SK-N-MC (cell line): ENCODE data around the gene ARHGAP35.

Source experiments
- DNase-seq: peaks from one replicate; pipeline ENCODE4 v3.0.0-alpha.2; 2011; ENCODE audit warnings: low read depth, low spot score
- H3K27ac ChIP-seq: fragments of 200-600 bp; sonication (generic); 2 replicates; pipeline ENCODE4 v1.5.1; 2016; ENCODE audit warnings: mixed run types
- H3K36me3 ChIP-seq: fragments of 200-600 bp; sonication (generic); 2 replicates; pipeline ENCODE4 v1.6.1; 2017; ENCODE audit warnings: antibody characterized with exemption, low read length, mixed read lengths; ENCODE audit not compliant: insufficient read depth
- H3K4me3 ChIP-seq: fragments of 200-600 bp; sonication (generic); 2 replicates; pipeline ENCODE4 v1.5.1; 2016
- H3K9ac ChIP-seq: fragments of 200-600 bp; sonication (generic); 2 replicates; pipeline ENCODE4 v1.8.0; 2017; ENCODE audit warnings: mixed run types, mixed read lengths; ENCODE audit not compliant: insufficient read length
- H3K9me3 ChIP-seq: fragments of 200-600 bp; sonication (generic); 2 replicates; pipeline ENCODE4 v1.6.1; 2017; ENCODE audit warnings: low read depth, mild to moderate bottlenecking, antibody characterized with exemption, low read length, moderate library complexity, mixed read lengths
- EZH2 ChIP-seq: fragments of 200-600 bp; sonication (generic); IDR thresholded peaks from one replicate; pipeline ENCODE4 v1.6.1; 2017; ENCODE audit warnings: antibody characterized with exemption
- FOXP2 ChIP-seq: optimal IDR thresholded peaks from 2 replicates; pipeline ENCODE3; 2011; ENCODE audit warnings: mild to moderate bottlenecking, moderate library complexity; ENCODE audit not compliant: insufficient read depth; ENCODE audit errors: extremely low read length, control extremely low read depth
- POLR2AphosphoS5 ChIP-seq: IDR thresholded peaks from 2 replicates; pipeline ENCODE4 v1.6.1; 2012; ENCODE audit warnings: mild to moderate bottlenecking, low read depth, low read length, borderline replicate concordance

The ARHGAP35 gene

DNA sequence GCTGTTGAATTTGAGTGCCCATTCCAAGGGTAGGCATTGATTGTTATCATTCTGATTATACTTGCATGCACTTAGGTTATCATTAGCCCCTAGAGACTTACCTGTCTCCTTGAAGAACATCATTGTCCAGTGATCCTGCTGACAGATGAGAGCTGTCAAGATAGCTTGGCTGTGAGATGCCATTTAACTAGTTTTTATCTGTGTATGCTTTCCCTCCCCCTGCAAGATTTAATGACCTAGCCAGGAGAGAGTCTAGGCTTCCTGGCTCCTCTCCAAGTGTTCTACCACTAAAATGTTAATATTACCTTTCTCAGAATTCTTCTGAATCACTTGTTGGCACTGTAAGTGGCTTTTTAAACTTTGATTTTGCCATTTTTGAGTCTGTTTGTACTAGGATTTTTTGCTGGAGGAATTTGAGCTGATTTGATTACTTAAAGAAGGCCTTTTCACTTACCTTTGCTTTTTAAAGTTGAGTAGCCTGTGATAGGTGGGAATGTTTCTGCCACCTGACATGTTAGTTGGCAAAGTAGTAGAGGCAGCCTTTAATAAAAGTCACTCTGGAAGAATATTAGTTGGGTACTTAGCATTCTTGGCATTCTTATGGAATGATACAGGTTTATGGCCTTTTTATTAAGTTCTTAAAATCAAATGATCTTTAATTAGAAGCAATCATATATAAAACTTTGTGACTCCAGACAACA, 41.1 kb downstream of the ARHGAP35 start:
- H3K27ac ChIP-seq: peak overlapping the region; percentile 74
- H3K4me3 ChIP-seq: peak overlapping the region; percentile 16; the same call in 1 of the 2 replicates
- no peak overlapping the region for H3K9ac ChIP-seq

DNA sequence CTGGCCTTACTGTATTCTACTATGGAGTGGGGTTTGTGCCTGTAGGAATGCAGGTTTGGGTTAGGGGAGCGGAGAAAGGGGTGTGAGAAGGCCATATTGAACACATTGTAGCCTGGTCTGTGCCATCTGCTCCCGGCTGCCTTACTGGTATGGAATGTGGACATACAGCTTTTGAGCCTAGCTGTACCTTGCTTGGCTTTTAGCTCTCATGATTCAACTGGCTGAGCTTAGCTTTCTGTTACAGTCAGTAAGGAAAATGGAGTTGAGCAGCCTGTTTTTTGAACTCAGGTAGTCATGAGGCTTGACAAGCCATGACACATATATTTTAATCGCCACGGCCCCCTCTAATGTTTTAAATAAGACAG, 41.6 kb downstream of the ARHGAP35 start:
- Histone ChIP-seq H3K36me3 (no peaks in the 10 kb centered on the region), H3K9me3 (no peaks in the 10 kb centered on the region), H3K27ac (peak overlapping the region; percentile 74), H3K4me3 (no peak overlapping the region), H3K9ac (peak overlapping the region; percentile 37)
- TF ChIP-seq POLR2AphosphoS5 (no peak), FOXP2 (no peak), EZH2 (no peak)
- no peak for DNase-seq

More for the DNA sequence above, 41.1 kb downstream of the ARHGAP35 start:
- no peak for DNase-seq
- Histone ChIP-seq H3K9me3 (no peaks in the 10 kb centered on the region), H3K36me3 (no peaks in the 10 kb centered on the region)
- TF ChIP-seq FOXP2 (no peak), POLR2AphosphoS5 (no peak), EZH2 (no peak)

DNA sequence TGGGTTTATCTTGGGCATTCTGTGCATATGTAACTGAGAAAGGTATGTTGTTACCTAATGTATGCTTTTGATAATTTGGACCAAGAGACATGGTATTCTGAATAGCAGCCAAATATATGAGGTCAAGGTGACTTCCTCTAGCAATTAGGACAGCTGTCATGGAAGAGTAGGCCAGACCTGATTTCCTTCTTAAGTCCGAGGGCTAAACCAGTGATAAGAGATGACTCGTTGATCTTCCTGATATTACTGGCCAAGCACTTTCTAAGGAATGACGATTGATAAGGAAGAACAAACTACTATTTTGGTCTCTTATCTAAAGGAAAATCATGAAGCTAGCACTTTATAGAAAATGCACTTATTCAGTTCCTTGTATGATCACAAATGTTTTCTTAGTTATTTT, 42.7 kb downstream of the ARHGAP35 start:
- no peak overlapping the region for H3K9ac ChIP-seq
- peak overlapping the region; percentile 74; the same call in 1 of the 2 replicates for H3K27ac ChIP-seq
- DNase-seq: no peak
- H3K4me3 ChIP-seq: no peak overlapping the region
- no peaks in the 10 kb centered on the region for H3K36me3 ChIP-seq
- no peaks in the 10 kb centered on the region for H3K9me3 ChIP-seq
- TF ChIP-seq POLR2AphosphoS5: no peak
- TF ChIP-seq EZH2: no peak
- TF ChIP-seq FOXP2: no peak

DNA sequence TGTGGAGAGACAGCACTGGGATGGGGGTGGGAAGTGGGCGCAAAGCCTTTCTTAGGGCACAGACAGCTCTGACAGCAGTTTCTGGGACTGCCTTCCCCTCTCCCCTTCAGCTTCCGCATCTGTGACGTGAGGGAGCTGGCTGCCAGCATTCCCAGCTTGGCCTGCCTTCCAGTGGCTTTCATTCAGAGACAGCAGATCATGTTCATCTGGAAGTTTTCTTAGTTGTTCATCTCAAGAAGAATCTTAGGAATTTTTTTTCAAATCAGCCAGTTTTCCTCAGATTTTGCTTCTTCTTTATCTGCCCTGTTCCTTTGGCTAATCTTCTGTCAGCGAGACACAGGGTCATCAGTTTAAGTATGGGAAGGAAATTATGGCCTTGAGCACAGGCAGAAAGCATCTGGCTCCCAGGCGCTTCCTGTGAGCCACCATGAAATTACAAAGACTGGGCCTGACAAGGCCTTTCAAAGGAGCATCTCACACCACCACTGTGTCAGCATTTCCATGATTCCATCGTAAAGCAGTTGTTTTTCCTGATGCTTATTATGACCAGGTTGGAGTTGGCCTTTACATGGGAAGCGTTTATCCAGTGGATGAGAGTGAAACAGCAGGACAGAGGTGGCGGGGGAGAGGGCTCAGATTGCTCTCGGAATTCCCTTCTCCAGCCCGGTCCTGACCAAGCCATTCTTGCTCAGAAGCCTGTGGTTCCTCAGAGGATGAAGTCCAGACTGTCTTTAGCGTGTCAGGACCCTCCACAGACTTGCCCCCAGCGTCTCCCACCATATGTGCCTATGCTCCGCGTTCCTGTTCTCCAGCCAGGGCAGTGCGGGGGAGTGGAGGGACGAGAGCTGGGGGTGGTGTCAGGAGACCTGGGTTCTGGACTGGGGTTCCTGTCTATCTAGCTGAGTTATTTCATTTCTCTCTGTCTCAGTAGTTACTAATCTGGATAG, 43.6 kb downstream of the ARHGAP35 start:
- H3K36me3 ChIP-seq: no peaks in the 10 kb centered on the region
- H3K9ac ChIP-seq: no peak overlapping the region
- TF ChIP-seq POLR2AphosphoS5: no peak
- no peak for TF ChIP-seq EZH2
- no peak for TF ChIP-seq FOXP2
- H3K27ac ChIP-seq: peak overlapping the region; percentile 50; the same call in 1 of the 2 replicates
- no peak for DNase-seq
- H3K9me3 ChIP-seq: no peaks in the 10 kb centered on the region
- H3K4me3 ChIP-seq: no peak overlapping the region

DNA sequence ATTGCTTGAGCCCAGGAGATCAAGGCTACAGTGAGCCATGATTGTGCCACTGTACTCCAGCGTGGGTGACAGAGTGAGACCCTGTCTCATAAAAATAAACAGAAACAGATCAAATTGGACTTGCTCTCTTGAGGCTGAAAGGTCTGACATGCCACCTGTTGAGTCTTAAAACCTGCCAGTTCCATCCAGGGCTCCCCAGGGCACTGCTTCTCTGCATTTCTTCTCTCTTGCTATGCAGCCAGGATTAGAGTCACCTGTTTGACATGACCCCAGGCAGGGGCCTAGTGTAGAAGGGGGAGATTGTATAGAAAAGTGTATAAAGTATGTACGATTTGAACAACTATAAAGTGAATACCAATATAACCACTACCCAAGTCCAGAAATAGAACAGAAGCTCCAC, 45.4 kb downstream of the ARHGAP35 start:
- Histone ChIP-seq H3K4me3 (no peak overlapping the region), H3K27ac (no peak overlapping the region), H3K9ac (no peak overlapping the region), H3K9me3 (no peaks in the 10 kb centered on the region), H3K36me3 (0 out of 2 replicates have a peak, but pooled peaks cover 3% of the 10 kb centered on the region)
- TF ChIP-seq FOXP2: no peak
- TF ChIP-seq POLR2AphosphoS5: no peak
- TF ChIP-seq EZH2: no peak
- no peak for DNase-seq

DNA sequence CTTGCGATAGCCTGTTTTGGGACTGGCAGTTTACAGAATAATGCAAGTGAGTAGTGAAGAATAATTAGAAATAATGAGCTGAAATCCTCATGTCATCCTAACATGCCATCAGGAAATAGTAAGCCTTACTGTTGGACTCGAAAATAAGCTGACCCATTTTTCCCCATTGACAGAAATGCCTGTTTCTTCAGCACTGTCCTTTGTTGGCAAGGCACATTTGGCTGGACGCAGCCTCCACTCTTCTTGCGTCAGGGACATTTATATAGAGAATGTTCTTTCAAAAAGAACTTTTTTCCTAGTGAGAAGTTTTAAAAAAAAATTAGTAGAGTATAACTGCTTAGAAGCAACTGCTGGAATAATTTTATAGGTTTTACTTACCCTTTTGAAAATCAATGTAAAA, 47.1 kb downstream of the ARHGAP35 start:
- Histone ChIP-seq H3K36me3 (0 out of 2 replicates have a peak, but pooled peaks cover 3% of the 10 kb centered on the region), H3K9ac (no peak overlapping the region), H3K9me3 (no peaks in the 10 kb centered on the region), H3K27ac (peak overlapping the region; percentile 6), H3K4me3 (no peak overlapping the region)
- TF ChIP-seq FOXP2: no peak
- DNase-seq: no peak

DNA sequence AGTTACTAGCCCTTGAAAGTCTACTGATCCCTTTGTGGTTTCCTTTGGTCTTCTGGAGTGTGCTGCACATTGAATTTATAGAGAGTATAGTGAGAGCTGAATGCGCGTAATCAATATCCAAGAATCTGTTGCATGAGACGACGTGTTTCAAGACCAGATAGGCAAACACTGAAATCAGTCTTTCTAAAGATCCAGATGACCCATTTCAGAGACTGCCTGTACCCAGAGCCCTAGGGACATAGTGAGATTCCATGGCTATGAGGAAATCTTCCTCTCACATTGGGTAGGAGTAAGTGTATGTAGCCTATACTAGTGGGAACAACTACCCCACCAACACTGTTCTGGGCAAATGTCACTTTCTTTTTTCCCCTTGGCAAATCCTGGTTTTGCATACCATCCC, 48.6 kb downstream of the ARHGAP35 start:
- no peak for DNase-seq
- H3K9me3 ChIP-seq: no peaks in the 10 kb centered on the region
- H3K9ac ChIP-seq: no peak overlapping the region
- TF ChIP-seq EZH2 (no peak), FOXP2 (no peak), POLR2AphosphoS5 (no peak)
- H3K27ac ChIP-seq: no peak overlapping the region
- no peak overlapping the region for H3K4me3 ChIP-seq
- H3K36me3 ChIP-seq: 0 out of 2 replicates have a peak, but pooled peaks cover 3% of the 10 kb centered on the region
